Duodenal mucosa (tissue), 2 donors: ENCODE measurements around the gene AP2M1.
"Not testable (repeated sequence)": the region's sequence is repeated elsewhere in the genome, so short reads cannot be mapped to it uniquely, and the experiment has no call there.

Experiments used
- H3K27ac ChIP-seq: one replicate; pipeline ENCODE4 v1.7.0; 2013; ENCODE audit warnings: low read depth, low read length
- H3K27me3 ChIP-seq, 2 donors: one replicate each; pipeline ENCODE4 v1.7.0; 2013; ENCODE audit warnings: low read length in 2 of 2, control low read depth in 1 of 2; ENCODE audit not compliant: insufficient read depth in 2 of 2, control insufficient read depth in 1 of 2
- H3K36me3 ChIP-seq, 2 donors: one replicate each; pipeline ENCODE4 v1.7.0; 2013; ENCODE audit warnings: low read length in 2 of 2, control low read depth in 1 of 2; ENCODE audit not compliant: insufficient read depth in 2 of 2, control insufficient read depth in 1 of 2
- H3K4me1 ChIP-seq, 2 donors: one replicate each; pipeline ENCODE4 v1.7.0; 2013; ENCODE audit warnings: low read length in 2 of 2, control low read depth in 1 of 2; ENCODE audit not compliant: insufficient read depth in 2 of 2, control insufficient read depth in 1 of 2
- H3K4me3 ChIP-seq, 2 donors: one replicate each; pipeline ENCODE4 v1.7.0; 2013; ENCODE audit warnings: low read length in 2 of 2, low read depth in 1 of 2
- H3K9ac ChIP-seq, 2 donors: one replicate each; pipeline ENCODE4 v1.7.0; 2013; ENCODE audit warnings: low read length in 2 of 2, low read depth in 1 of 2
- H3K9me3 ChIP-seq, 2 donors: one replicate each; pipeline ENCODE4 v1.7.0; 2013; ENCODE audit warnings: low read length in 2 of 2, control low read depth in 1 of 2; ENCODE audit not compliant: control insufficient read depth in 1 of 2

AP2M1 gene

GRCh38 chr3:184142199-184142598 lies 32.5 kb upstream of the AP2M1 start:
- no peaks in the 10 kb centered on the region for H3K9me3 ChIP-seq
- H3K4me3 ChIP-seq: no peak overlapping the region
- no peak overlapping the region for H3K9ac ChIP-seq
- peaks cover 50 to 66% of the 10 kb centered on the region in 2 donors for H3K36me3 ChIP-seq
- H3K4me1 ChIP-seq: peaks cover 7 to 10% of the 10 kb centered on the region in 2 donors
- no peak overlapping the region for H3K27ac ChIP-seq
- H3K27me3 ChIP-seq: no peaks in the 10 kb centered on the region

DNA sequence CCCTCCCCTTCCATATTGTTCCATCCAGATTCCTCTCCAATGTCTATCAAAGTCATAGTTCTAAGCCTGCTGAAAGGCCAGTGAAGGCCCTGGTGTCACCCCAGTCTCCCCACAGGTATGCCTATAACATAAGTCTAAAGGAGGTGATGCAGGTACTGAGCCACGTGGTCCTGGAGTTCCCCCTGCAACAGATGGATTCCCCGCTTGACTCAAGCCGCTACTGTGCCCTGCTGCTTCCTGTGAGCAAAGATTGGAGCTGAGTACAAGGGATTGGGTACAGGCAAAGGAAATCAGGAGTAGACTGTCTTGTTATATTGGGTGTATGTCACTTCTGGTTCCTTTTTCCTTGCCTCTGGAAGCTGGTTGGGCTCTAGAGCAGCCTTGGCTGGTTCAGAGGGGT lies 31.3 kb upstream of the AP2M1 start:
- H3K27ac ChIP-seq: no peak overlapping the region
- H3K4me3 ChIP-seq: no peak overlapping the region
- no peak overlapping the region for H3K9ac ChIP-seq
- H3K4me1 ChIP-seq: peaks cover 6 to 7% of the 10 kb centered on the region in 2 donors
- H3K27me3 ChIP-seq: no peaks in the 10 kb centered on the region
- peaks cover 48 to 58% of the 10 kb centered on the region in 2 donors for H3K36me3 ChIP-seq
- no peaks in the 10 kb centered on the region for H3K9me3 ChIP-seq

- Histone ChIP-seq H3K36me3 (peaks cover 48 to 56% of the 10 kb centered on the region in 2 donors), H3K4me1 (peaks cover 6 to 7% of the 10 kb centered on the region in 2 donors), H3K27ac (no peak overlapping the region), H3K9ac (no peak overlapping the region), H3K4me3 (no peak overlapping the region), H3K9me3 (no peaks in the 10 kb centered on the region), H3K27me3 (no peaks in the 10 kb centered on the region)
These were observed 30.1 kb upstream of the AP2M1 start for GRCh38 chr3:184144505-184144904.

DNA sequence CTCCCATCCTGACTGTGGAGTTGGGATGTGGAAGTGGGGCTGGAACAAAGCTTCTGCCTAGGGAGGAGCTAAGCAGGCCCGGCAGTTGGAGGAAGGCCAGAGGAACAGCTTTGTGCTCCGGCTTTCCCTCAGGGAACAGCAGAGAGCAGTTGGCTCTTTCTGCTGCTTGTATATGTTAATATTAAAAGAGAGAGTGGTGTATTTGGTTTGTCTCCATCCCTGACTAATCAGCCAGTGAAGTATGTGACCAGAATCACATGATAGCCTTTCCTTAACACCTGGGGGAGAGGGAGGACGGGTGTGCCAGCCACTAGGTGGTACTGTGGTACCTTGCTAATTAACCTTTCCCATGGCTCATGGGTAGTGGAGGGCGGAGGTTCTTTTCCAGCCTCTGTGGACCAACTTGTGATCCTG lies 29.5 kb upstream of the AP2M1 start:
- Histone ChIP-seq H3K27me3 (no peaks in the 10 kb centered on the region), H3K9ac (no peak overlapping the region), H3K4me1 (peaks cover 6 to 7% of the 10 kb centered on the region in 2 donors), H3K4me3 (no peak overlapping the region), H3K9me3 (no peaks in the 10 kb centered on the region), H3K36me3 (peaks cover 47 to 52% of the 10 kb centered on the region in 2 donors), H3K27ac (no peak overlapping the region)

GRCh38 chr3:184145751-184146270 lies 28.8 kb upstream of the AP2M1 start:
- Histone ChIP-seq H3K9me3 (no peaks in the 10 kb centered on the region), H3K27me3 (no peaks in the 10 kb centered on the region), H3K4me3 (no peak overlapping the region), H3K27ac (no peak overlapping the region), H3K36me3 (peaks cover 40 to 45% of the 10 kb centered on the region in 2 donors), H3K9ac (no peak overlapping the region), H3K4me1 (peaks cover 6 to 7% of the 10 kb centered on the region in 2 donors)

DNA sequence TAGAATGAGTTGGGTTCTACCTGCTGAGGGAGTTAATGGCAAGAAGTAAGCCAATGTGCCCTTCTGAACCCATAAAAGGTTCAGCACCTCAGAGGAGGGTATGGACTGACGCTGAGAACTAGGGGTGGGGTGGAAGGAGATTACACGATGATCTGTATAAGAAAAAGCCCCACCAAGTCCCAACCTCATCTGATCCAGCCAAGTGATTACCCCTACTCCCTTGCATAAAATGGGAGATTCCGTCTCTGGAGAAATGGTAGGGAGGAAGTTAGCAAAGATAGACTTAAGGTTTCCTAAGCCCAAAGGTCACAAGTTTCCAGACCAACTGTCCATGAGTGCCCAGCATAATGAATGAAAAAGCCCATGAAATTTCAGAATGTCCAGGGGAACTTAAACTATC lies 26.6 kb upstream of the AP2M1 start:
- Histone ChIP-seq H3K4me1 (peaks cover 6 to 7% of the 10 kb centered on the region in 2 donors), H3K27ac (no peak overlapping the region), H3K27me3 (no peaks in the 10 kb centered on the region), H3K36me3 (peaks cover 19 to 23% of the 10 kb centered on the region in 2 donors), H3K9me3 (no peaks in the 10 kb centered on the region), H3K4me3 (no peak overlapping the region), H3K9ac (no peak overlapping the region)

DNA sequence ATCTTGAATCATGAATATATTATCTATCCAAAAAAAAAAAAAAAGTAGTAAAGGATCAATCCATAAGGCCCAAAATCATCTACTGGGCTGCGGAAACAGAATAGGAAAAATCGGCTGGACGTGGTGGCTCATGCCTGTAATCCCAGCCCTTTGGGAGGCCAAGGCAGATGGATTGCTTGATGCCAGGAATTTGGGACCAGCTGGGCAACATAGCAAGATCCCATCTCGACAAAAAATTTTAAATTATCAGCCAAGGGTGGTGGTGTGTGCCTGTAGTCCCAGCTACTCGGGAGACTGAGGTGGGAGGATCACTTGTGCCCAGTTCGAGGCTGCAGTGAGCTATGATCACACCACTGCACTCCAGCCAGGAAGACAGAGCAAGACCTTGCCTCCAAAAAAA lies 25.5 kb upstream of the AP2M1 start:
- Histone ChIP-seq H3K9me3 (no peaks in the 10 kb centered on the region), H3K4me3 (no peak overlapping the region), H3K27me3 (no peaks in the 10 kb centered on the region), H3K9ac (no peak overlapping the region), H3K4me1 (peaks cover 6 to 7% of the 10 kb centered on the region in 2 donors), H3K27ac (no peak overlapping the region), H3K36me3 (peaks cover 10 to 12% of the 10 kb centered on the region in 2 donors)

GRCh38 chr3:184149770-184150169 lies 24.9 kb upstream of the AP2M1 start:
- not testable (repeated sequence) for H3K4me3 ChIP-seq, H3K27ac ChIP-seq, H3K36me3 ChIP-seq, H3K9me3 ChIP-seq, H3K27me3 ChIP-seq, H3K4me1 ChIP-seq, H3K9ac ChIP-seq

- peak within 1 kb of the TSS; percentile 71 to 72 for H3K9ac ChIP-seq
- no peaks in the 10 kb centered on the region for H3K9me3 ChIP-seq
- H3K4me3 ChIP-seq: peak within 1 kb of the TSS; percentile 95 to 97
- H3K27ac ChIP-seq: peak within 1 kb of the TSS; percentile 65
- peaks cover 16 to 20% of the 10 kb centered on the region in 2 donors for H3K4me1 ChIP-seq
- H3K36me3 ChIP-seq: no peaks in the 10 kb centered on the region
- no peaks in the 10 kb centered on the region for H3K27me3 ChIP-seq
These were observed 19.6 kb upstream of the AP2M1 start, which contains the start of gene DVL3 for GRCh38 chr3:184154885-184155643. Gene DVL3, plus strand, starts transcription at chr3:184155377. Its CDS starts 259 bp downstream, at chr3:184155636.

GRCh38 chr3:184155644-184156521 lies 18.8 kb upstream of the AP2M1 start:
- peak overlapping the region; percentile 65 for H3K27ac ChIP-seq
- H3K9ac ChIP-seq: peak overlapping the region; percentile 71 to 72
- H3K36me3 ChIP-seq: no peaks in the 10 kb centered on the region
- H3K27me3 ChIP-seq: no peaks in the 10 kb centered on the region
- H3K4me1 ChIP-seq: peaks cover 16 to 26% of the 10 kb centered on the region in 2 donors
- H3K9me3 ChIP-seq: no peaks in the 10 kb centered on the region
- H3K4me3 ChIP-seq: peak overlapping the region; percentile 95 to 97
